HG03196 (cell line): Measurements from ENCODE around the gene RASGEF1C.

Source experiments
- ATAC-seq: cut with Tn5 transposase; IDR thresholded peaks from one replicate; pipeline ENCODE4 v1.9.1; 2021; ENCODE audit not compliant: unreplicated experiment

RASGEF1C gene

DNA sequence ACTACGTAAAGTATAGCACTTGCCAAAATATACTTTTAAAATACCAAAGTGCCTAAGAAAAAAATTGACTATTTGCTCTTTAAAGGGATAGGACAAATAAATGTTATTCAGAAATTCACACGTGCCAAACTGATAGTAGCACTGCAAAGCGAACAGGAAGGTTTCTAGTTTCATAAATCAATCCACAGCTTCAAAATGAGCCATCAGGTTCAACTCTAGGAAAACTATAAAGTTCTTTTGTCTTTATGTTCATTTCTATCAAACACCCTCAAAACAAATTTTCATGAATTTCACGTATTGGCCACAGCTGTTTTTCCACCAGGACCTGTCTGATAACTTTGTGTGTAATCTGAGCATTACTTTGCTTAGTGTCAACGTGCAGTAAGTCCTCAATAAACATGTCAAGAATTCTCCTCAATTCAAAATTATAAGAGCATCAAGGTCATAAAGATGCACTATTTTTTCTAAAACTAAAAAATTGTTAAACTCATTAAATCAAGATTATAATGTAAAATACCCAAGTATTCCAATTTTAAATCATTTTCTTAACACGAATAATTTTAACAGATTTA lies 140.4 kb downstream of the RASGEF1C start:
- ATAC-seq = no peak

DNA sequence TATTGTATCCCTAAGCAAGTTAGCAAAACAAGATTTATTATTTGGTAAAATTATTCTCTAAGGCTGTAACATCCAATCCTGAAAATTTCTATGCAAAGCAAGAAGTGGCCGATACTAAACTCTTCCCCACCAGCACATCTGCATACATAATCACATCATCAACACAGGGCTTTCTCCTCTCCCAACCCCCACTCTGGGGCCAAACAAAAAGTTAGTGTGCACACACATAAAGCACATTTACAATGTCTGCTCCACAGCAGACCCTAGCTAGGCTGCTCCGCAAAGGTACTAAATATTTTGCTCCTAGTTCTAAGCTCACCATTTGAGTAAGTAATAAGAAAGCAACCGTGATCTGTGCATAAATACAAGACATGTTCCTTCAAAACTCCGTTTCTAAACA lies 141.0 kb downstream of the RASGEF1C start:
- no peak for ATAC-seq

DNA sequence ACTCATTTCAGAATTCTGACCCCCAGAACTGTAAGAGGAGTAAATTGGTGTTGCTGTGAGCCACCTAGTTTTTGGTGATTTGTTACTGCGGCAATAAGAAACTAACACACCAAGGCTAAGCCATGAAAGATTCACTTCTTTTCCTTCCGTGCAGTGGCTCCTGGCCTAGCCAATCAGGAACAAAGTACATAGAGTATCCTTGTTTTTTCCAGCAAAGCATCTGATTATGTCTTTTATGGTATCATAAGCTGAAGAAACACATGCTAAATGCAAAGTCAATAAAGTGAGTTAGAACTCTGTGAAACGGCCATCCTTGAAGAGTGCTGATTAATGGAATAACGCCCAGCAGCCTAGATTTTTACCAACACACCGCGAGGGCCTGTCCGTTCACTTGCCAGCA lies 148.8 kb downstream of the RASGEF1C start:
- ATAC-seq = no peak

GRCh38 chr5:180059326-180059725 lies 149.7 kb downstream of the RASGEF1C start:
- ATAC-seq = no peak

DNA sequence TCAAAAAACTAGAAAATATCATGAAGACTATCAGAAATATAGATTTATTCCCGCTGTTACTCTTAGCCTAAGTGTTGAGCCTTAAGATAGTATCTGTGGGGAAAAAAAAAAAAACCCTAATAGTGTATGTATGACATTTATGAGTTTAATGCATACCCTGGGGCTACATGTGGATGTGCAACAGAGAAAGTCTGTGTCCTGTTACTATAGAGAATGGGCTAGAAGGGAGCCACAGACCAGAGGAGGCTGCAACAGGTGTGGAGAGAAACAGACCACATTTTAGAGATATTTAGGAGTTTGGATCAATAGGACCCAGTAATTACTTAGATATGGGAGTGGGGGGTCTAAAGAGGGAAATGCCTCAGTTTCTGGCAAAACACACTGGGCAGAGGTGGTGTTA lies 152.9 kb downstream of the RASGEF1C start:
- no peak for ATAC-seq

- ATAC-seq = no peak
These were observed 154.8 kb downstream of the RASGEF1C start for GRCh38 chr5:180054226-180054625.

DNA sequence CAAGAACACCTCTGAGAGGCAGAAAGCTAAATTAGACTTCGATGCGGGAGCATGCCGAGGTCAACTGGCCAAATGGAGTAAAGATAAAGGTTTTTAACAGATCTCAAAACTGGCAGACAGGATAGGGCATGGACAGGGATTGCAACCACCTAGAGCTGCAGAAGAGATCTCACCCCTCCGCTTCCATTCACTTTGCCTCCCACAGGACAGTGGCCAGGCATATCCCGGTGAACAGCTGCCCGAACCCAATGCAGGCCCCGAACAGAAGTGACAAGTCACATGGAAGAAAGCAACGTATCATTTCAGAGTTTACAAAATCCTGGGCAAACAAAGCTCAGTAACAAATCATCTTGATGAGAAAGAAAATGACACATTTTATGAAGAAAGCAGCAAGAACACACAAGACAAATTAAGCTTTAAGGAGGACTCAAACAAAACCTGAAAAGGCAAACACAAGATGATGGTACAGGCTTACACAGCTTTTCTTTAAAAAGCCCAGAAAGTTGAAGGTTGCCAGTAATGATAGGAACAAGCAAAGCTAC lies 155.9 kb downstream of the RASGEF1C start:
- ATAC-seq = no peak

- no peak for ATAC-seq
These were observed 156.7 kb downstream of the RASGEF1C start for GRCh38 chr5:180052211-180052818.
